NCI-H446 treated with DMSO at 0.1 percent for 48 hours (cell line): ENCODE data around the gene ANAPC5.

Experiments used
- DNase-seq: peaks from one replicate; lab custom pipeline; 2025; lab: John Stamatoyannopoulos, UW

The ANAPC5 gene

DNA sequence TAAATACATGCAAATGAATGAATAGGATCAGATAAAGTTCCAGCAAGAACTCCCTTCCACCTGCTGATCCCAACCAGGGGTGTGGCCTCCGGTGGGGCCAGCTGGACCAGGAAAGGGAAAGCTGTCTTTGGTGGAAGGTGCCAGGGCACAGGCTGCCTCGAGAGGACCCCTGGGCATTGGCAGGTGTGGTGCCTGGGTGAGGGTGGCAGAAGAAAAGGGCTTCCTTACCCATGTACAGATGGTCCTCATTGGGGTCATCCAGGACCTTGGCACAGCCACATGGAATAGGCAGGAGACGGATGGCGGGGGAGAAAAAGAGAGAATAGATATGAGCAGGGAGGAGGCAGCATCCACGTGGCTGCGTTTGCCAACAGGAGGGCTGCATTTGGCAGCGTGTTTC, 92.1 kb downstream of the ANAPC5 start:
- no peak for DNase-seq

DNA sequence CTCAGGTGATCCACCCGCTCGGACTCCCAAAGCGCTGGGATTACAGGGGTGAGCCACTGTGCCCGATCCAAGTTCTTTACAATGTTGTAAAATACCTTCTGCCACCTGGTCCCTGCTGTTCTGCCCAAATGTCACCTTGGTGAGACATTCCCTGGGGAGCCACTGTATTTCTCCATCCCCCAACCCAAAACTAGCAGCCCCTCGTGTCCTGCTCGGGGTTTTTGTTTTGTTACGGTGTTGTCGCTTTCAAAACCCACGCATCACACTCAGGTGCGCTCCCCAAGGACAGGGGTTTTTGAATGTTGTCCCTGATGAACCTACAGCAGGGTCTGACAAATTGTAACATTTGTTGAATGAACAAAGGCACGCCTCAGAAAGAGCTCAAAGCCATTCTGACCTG, 93.1 kb downstream of the ANAPC5 start:
- DNase-seq: no peak
